ENCODE measurements around the gene SLA2. TPM values are rescaled to one million over a fixed set of nuclear protein-coding genes. Genes with fewer than 3 reads are reported as not detected.

Gene SLA2
- total RNA-seq, 2 donors from 2014 or later = 0.44 to 0.68 TPM

- peak overlapping the region; percentile 65 for H3K27ac Mint-ChIP-seq
Measured at GRCh38 chr20:36632147-36632486, 13.9 kb downstream of the SLA2 start.

GRCh38 chr20:36631646-36632045 is 14.3 kb downstream of the SLA2 start:
- H3K27ac Mint-ChIP-seq = peak overlapping the region; percentile 65

More at GRCh38 chr20:36632147-36632486, 13.9 kb downstream of the SLA2 start:
- TF ChIP-seq CTCF (conservative IDR thresholded peaks at IDR 0.05) = no peak
- H3K36me3 Mint-ChIP-seq (ENCODE audit: low read depth) = no peaks in the 10 kb centered on the region
- 80 to 89% methylated on average over 2 to 3 of the region's 3 CpGs for WGBS, 2 experiments (ENCODE audit: insufficient coverage in 1 of 2, insufficient read length in 1 of 2)
- no peak for DNase-seq
- Histone ChIP-seq H3K27me3 (ENCODE audit: control insufficient read depth, insufficient read depth, low read length, poor library complexity, severe bottlenecking) (no peaks in the 10 kb centered on the region), H3K4me3 (ENCODE audit: low read length) (no peak overlapping the region), H3K9ac (ENCODE audit: extremely low read depth, low read length, poor library complexity, severe bottlenecking) (no peak overlapping the region), H3K36me3 (ENCODE audit: control insufficient read depth, insufficient read depth, low read length) (no peaks in the 10 kb centered on the region), H3K27ac (ENCODE audit: low read depth, low read length) (no peak overlapping the region), H3K4me1 (ENCODE audit: control insufficient read depth, insufficient read depth, low read length) (no peaks in the 10 kb centered on the region), H3K9me3 (ENCODE audit: control insufficient read depth, low read length) (no peaks in the 10 kb centered on the region)
- H3K4me3 Mint-ChIP-seq = no peak overlapping the region
- peaks cover 4% of the 10 kb centered on the region for H3K4me1 Mint-ChIP-seq
- no peaks in the 10 kb centered on the region for H3K9me3 Mint-ChIP-seq
- H3K27me3 Mint-ChIP-seq (ENCODE audit: insufficient read depth) = no peaks in the 10 kb centered on the region

GRCh38 chr20:36629719-36630681 is 16.0 kb downstream of the SLA2 start:
- H3K9ac ChIP-seq (ENCODE audit: extremely low read depth, low read length, poor library complexity, severe bottlenecking) = no peak overlapping the region
- TF ChIP-seq CTCF (conservative IDR thresholded peaks at IDR 0.05) = no peak
- H3K4me3 ChIP-seq (ENCODE audit: low read length) = no peak overlapping the region
- no peaks in the 10 kb centered on the region for H3K9me3 ChIP-seq (ENCODE audit: control insufficient read depth, low read length)
- no peaks in the 10 kb centered on the region for H3K36me3 ChIP-seq (ENCODE audit: control insufficient read depth, insufficient read depth, low read length)
- H3K4me3 Mint-ChIP-seq = no peak overlapping the region
- H3K4me1 Mint-ChIP-seq = peaks cover 4% of the 10 kb centered on the region
- no peak overlapping the region for H3K27ac ChIP-seq (ENCODE audit: low read depth, low read length)
- WGBS, 2 experiments (ENCODE audit: insufficient coverage in 1 of 2, insufficient read length in 1 of 2) = 94% methylated on average over 11 to 15 of the region's 15 CpGs
- H3K27me3 ChIP-seq (ENCODE audit: control insufficient read depth, insufficient read depth, low read length, poor library complexity, severe bottlenecking) = no peaks in the 10 kb centered on the region
- DNase-seq = no peak
- no peaks in the 10 kb centered on the region for H3K36me3 Mint-ChIP-seq (ENCODE audit: low read depth)
- H3K27ac Mint-ChIP-seq = peak overlapping the region; percentile 66
- no peaks in the 10 kb centered on the region for H3K9me3 Mint-ChIP-seq
- no peaks in the 10 kb centered on the region for H3K4me1 ChIP-seq (ENCODE audit: control insufficient read depth, insufficient read depth, low read length)
- H3K27me3 Mint-ChIP-seq (ENCODE audit: insufficient read depth) = no peaks in the 10 kb centered on the region

More at GRCh38 chr20:36631646-36632045, 14.3 kb downstream of the SLA2 start:
- H3K9me3 ChIP-seq (ENCODE audit: control insufficient read depth, low read length) = no peaks in the 10 kb centered on the region
- Mint-ChIP-seq H3K36me3 (ENCODE audit: low read depth) (no peaks in the 10 kb centered on the region), H3K4me1 (peaks cover 4% of the 10 kb centered on the region), H3K9me3 (no peaks in the 10 kb centered on the region), H3K27me3 (ENCODE audit: insufficient read depth) (no peaks in the 10 kb centered on the region), H3K4me3 (no peak overlapping the region)
- H3K27me3 ChIP-seq (ENCODE audit: control insufficient read depth, insufficient read depth, low read length, poor library complexity, severe bottlenecking) = no peaks in the 10 kb centered on the region
- no peak overlapping the region for H3K9ac ChIP-seq (ENCODE audit: extremely low read depth, low read length, poor library complexity, severe bottlenecking)
- no peaks in the 10 kb centered on the region for H3K4me1 ChIP-seq (ENCODE audit: control insufficient read depth, insufficient read depth, low read length)
- no peak overlapping the region for H3K27ac ChIP-seq (ENCODE audit: low read depth, low read length)
- no peak overlapping the region for H3K4me3 ChIP-seq (ENCODE audit: low read length)
- no peak for TF ChIP-seq CTCF (conservative IDR thresholded peaks at IDR 0.05)
- no peaks in the 10 kb centered on the region for H3K36me3 ChIP-seq (ENCODE audit: control insufficient read depth, insufficient read depth, low read length)
- DNase-seq = no peak
- 83 to 100% methylated on average over 2 to 6 of the region's 6 CpGs for WGBS, 2 experiments (ENCODE audit: insufficient coverage in 1 of 2, insufficient read length in 1 of 2)

Measured in endodermal cell (in vitro differentiated cells).